HL-60 (cell line): ENCODE measurements around the gene SZT2.

ENCODE experiments used
- DNase-seq, 2 experiments: peaks; one replicate each; pipeline ENCODE4 v3.0.0-alpha.2; 2010 to 2020; ENCODE audit warnings: low read depth in 1 of 2, low spot score in 1 of 2
- H3K27ac ChIP-seq: fragments of 250-450 bp; sonication (Bioruptor Pico); replicated peaks from 2 replicates; pipeline ENCODE4 v1.5.1; 2020; ENCODE audit warnings: mild to moderate bottlenecking, moderate library complexity
- H3K27me3 ChIP-seq: fragments of 250-450 bp; sonication (Bioruptor Pico); 2 replicates; pipeline ENCODE4 v1.5.1; 2021; ENCODE audit warnings: mild to moderate bottlenecking, moderate library complexity; ENCODE audit not compliant: insufficient read depth, poor library complexity, severe bottlenecking
- H3K4me3 ChIP-seq: replicated peaks from 2 replicates; pipeline ENCODE4 v1.5.1; 2011; ENCODE audit warnings: mild to moderate bottlenecking, control low read depth, low read length; ENCODE audit not compliant: insufficient read depth
- GABPA ChIP-seq: IDR thresholded peaks from 2 replicates; pipeline ENCODE4 v1.6.1; 2012; ENCODE audit warnings: low read depth
- POLR2AphosphoS5 ChIP-seq: IDR thresholded peaks from 2 replicates; pipeline ENCODE4 v1.6.1; 2012; ENCODE audit warnings: low read depth
- REST ChIP-seq: IDR thresholded peaks from 2 replicates; pipeline ENCODE4 v1.6.1; 2012; ENCODE audit warnings: low read depth; ENCODE audit not compliant: insufficient replicate concordance
- SPI1 ChIP-seq: IDR thresholded peaks from 2 replicates; pipeline ENCODE4 v1.6.1; 2012; ENCODE audit warnings: low read depth, mild to moderate bottlenecking, borderline replicate concordance
- TF ChIP-seq, protein P1 (sequence below): IDR thresholded peaks from one replicate; pipeline ENCODE4 v1.5.1; 2011; ENCODE audit warnings: low read length, control low read depth, inconsistent platforms; ENCODE audit not compliant: insufficient read depth

The SZT2 gene

DNA sequence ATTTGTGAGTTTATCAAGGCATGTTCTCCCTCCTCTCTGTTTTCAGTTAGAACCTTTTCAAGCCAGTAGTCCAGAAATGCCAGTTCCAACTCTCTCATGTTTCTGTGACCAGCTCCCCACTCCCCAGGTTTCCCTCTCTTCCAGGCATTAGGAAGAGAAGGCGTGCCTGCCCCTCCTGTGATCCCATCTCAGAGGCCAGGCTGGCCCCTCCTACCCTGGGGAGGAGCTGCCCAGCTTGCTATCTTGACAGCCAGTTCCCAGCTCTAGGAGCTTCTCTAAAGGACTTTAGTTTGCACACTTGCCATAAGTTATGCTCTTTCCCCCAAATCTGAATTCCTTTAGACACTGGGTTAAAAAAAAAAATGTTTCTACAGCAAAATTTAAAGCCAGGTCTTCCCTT, 55.1 kb downstream of the SZT2 start:
- DNase-seq: no peak
- Histone ChIP-seq H3K27ac (no peak overlapping the region), H3K4me3 (no peak overlapping the region), H3K27me3 (no peaks in the 10 kb centered on the region)
- TF ChIP-seq, protein P1, sequence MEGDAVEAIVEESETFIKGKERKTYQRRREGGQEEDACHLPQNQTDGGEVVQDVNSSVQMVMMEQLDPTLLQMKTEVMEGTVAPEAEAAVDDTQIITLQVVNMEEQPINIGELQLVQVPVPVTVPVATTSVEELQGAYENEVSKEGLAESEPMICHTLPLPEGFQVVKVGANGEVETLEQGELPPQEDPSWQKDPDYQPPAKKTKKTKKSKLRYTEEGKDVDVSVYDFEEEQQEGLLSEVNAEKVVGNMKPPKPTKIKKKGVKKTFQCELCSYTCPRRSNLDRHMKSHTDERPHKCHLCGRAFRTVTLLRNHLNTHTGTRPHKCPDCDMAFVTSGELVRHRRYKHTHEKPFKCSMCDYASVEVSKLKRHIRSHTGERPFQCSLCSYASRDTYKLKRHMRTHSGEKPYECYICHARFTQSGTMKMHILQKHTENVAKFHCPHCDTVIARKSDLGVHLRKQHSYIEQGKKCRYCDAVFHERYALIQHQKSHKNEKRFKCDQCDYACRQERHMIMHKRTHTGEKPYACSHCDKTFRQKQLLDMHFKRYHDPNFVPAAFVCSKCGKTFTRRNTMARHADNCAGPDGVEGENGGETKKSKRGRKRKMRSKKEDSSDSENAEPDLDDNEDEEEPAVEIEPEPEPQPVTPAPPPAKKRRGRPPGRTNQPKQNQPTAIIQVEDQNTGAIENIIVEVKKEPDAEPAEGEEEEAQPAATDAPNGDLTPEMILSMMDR: no peak
- TF ChIP-seq POLR2AphosphoS5 (no peak), REST (no peak), SPI1 (no peak), GABPA (no peak)

- H3K27ac ChIP-seq: no peak overlapping the region
- H3K27me3 ChIP-seq: no peaks in the 10 kb centered on the region
- DNase-seq: no peak
- TF ChIP-seq POLR2AphosphoS5: no peak
- TF ChIP-seq SPI1: no peak
- TF ChIP-seq GABPA: no peak
- no peak for TF ChIP-seq REST
- TF ChIP-seq, protein P1: no peak
- H3K4me3 ChIP-seq: no peak overlapping the region
Measured at GRCh38 chr1:43445606-43446387, 56.1 kb downstream of the SZT2 start.

- H3K27ac ChIP-seq: no peak overlapping the region
- H3K27me3 ChIP-seq: no peaks in the 10 kb centered on the region
- no peak for DNase-seq
- no peak overlapping the region for H3K4me3 ChIP-seq
- no peak for TF ChIP-seq GABPA
- TF ChIP-seq, protein P1: no peak
- no peak for TF ChIP-seq REST
- no peak for TF ChIP-seq POLR2AphosphoS5
- no peak for TF ChIP-seq SPI1
Measured at GRCh38 chr1:43446388-43446740, 56.7 kb downstream of the SZT2 start.
